Lower leg skin (tissue), 4 donors: Measurements from ENCODE around the gene PWP2. TPM values are rescaled to one million over a fixed set of nuclear protein-coding genes. Genes with fewer than 3 reads are reported as not detected.

Experiments used
- DNase-seq, 2 donors: peaks; one replicate each; pipeline ENCODE4 v3.0.0-alpha.2; 2019; ENCODE audit warnings: low spot score in 2 of 2
- H3K4me3 ChIP-seq: fragments of 200-600 bp; sonication (generic); 2 replicates; pipeline ENCODE4 v1.5.1; 2017; ENCODE audit warnings: mild to moderate bottlenecking, low read depth; ENCODE audit not compliant: poor library complexity, severe bottlenecking
- POLR2A ChIP-seq, 2 donors: fragments of 450-650 bp; IDR thresholded peaks; one replicate each; pipeline ENCODE4 v1.6.1; 2016 to 2017; ENCODE audit warnings: antibody characterized with exemption in 2 of 2, mild to moderate bottlenecking in 1 of 2, moderate library complexity in 1 of 2
- WGBS, 2 donors: methylation state at CpG; one replicate each; pipeline ENCODE4 v1.1.5; 2018; 5-methylcytosine and 5-hydroxymethylcytosine counted together
- intact Hi-C: fragments of 100-400 bp; cut with DNase I; formaldehyde crosslinking; loops from one replicate; pipeline ENCODE4 v1.15.0; 2023; ENCODE audit warnings: low total_unique reads
- total RNA-seq, 4 donors: library from RNA; depleted of rRNA; stranded (reverse); fragments of >200 nt; gene quantifications; one replicate each; pipeline ENCODE4 v1.1.0, GENCODE V29; 2016
- TF ChIP-seq, protein P1 (sequence below), 3 donors: fragments of 450-650 bp; IDR thresholded peaks; one replicate each; pipeline ENCODE4 v1.5.1; 2016; ENCODE audit warnings: antibody characterized with exemption in 3 of 3, mild to moderate bottlenecking in 3 of 3, moderate library complexity in 2 of 3

Gene PWP2
- total RNA-seq, 4 donors from 2014 or later, result 3.0 to 21.6 (median 13.2) TPM

DNA sequence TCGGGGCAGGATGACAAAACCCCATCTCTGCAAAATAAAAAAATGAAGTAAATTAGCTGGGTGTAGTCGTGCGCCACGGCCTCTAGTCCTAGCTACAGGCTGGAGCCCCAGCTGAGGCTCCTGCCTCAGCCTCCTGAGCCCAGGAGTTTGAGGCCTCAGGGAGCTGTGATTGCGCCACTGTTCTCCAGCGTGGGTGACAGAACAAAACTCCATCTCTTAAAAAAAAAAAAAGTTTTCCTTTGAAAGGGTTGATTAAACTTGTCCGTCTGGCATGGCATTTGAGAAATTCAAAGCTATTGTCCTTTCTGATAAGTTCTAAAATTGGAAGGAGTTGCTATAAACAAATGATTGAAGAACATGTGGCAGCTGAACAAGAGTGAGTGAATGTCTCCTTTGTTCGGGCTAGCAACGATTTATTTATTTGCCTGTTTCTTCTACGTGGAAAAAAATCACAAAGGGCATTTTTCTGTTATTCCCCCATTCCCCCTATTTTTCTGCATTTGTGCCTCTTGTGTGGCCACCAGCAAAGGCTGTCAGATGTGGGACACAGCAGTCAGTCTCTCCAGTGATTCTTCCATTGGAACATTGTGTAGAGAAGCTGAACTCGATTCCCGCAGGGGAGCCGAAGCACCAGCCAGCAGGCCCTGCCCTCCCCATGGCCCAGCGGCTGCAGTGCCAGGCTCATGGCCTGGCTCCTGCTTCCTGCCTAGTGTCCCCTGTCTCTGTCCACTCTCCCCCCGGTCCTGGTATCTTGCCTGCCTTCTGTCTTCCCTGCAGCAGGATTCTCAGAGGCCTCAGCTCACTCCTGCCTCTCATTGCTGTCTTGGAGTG is 21.5 kb upstream of the PWP2 start:
- TF ChIP-seq POLR2A (IDR thresholded peaks at IDR 0.05), result no peak
- TF ChIP-seq, protein P1, sequence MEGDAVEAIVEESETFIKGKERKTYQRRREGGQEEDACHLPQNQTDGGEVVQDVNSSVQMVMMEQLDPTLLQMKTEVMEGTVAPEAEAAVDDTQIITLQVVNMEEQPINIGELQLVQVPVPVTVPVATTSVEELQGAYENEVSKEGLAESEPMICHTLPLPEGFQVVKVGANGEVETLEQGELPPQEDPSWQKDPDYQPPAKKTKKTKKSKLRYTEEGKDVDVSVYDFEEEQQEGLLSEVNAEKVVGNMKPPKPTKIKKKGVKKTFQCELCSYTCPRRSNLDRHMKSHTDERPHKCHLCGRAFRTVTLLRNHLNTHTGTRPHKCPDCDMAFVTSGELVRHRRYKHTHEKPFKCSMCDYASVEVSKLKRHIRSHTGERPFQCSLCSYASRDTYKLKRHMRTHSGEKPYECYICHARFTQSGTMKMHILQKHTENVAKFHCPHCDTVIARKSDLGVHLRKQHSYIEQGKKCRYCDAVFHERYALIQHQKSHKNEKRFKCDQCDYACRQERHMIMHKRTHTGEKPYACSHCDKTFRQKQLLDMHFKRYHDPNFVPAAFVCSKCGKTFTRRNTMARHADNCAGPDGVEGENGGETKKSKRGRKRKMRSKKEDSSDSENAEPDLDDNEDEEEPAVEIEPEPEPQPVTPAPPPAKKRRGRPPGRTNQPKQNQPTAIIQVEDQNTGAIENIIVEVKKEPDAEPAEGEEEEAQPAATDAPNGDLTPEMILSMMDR (IDR thresholded peaks at IDR 0.05), result no peak
- 74 to 79% methylated on average over 15 of the region's 15 CpGs for WGBS, 2 donors
- peak in 1 of 2 donors; percentile 61 for DNase-seq
- H3K4me3 ChIP-seq, result no peak overlapping the region
- intact Hi-C loops, result no loop called here

DNA sequence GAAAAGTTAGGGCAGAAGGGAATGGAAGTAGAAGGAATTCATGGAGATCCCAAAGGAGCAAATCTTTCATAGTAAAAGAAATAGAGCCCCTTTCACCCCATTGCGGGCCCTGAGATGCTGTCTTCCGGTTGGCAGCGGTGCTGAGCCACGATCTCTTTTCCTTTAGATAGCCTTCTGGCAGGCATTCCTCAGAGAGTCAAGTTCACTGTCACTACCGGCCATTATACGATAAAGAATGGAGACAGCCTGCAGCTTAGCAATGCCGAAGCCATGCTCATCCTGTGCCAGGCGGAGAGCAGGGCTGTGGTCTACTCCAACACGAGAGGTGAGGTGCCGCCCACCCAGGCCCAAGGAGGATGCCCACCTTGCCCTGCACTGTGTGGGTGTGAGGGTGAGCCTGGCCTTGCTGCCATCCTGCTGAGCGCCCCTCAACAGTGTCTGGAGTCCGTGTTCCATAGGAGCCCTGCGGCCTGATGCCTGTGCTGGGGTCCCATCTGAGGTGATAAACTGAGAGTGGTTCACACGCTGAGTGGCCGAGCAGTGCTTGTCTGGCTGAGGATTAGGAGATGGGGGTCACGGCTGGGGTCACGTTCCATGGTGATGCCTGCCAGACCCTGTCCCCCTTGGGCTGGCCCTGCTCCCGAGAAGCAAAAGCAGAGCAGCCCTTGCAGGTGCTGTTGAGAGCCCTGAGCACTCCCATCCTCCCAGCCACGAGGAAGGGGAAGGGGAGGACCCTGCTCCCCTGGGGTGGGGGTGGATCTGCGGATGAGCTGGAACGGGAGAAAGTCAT is 20.4 kb upstream of the PWP2 start:
- H3K4me3 ChIP-seq, result no peak overlapping the region
- TF ChIP-seq, protein P1 (IDR thresholded peaks at IDR 0.05), result no peak
- no peak for TF ChIP-seq POLR2A (IDR thresholded peaks at IDR 0.05)
- intact Hi-C loops, result no loop called here
- WGBS, 2 donors, result 85 to 89% methylated on average over 12 to 21 of the region's 21 CpGs
- peak in 1 of 2 donors; percentile 80 for DNase-seq

DNA sequence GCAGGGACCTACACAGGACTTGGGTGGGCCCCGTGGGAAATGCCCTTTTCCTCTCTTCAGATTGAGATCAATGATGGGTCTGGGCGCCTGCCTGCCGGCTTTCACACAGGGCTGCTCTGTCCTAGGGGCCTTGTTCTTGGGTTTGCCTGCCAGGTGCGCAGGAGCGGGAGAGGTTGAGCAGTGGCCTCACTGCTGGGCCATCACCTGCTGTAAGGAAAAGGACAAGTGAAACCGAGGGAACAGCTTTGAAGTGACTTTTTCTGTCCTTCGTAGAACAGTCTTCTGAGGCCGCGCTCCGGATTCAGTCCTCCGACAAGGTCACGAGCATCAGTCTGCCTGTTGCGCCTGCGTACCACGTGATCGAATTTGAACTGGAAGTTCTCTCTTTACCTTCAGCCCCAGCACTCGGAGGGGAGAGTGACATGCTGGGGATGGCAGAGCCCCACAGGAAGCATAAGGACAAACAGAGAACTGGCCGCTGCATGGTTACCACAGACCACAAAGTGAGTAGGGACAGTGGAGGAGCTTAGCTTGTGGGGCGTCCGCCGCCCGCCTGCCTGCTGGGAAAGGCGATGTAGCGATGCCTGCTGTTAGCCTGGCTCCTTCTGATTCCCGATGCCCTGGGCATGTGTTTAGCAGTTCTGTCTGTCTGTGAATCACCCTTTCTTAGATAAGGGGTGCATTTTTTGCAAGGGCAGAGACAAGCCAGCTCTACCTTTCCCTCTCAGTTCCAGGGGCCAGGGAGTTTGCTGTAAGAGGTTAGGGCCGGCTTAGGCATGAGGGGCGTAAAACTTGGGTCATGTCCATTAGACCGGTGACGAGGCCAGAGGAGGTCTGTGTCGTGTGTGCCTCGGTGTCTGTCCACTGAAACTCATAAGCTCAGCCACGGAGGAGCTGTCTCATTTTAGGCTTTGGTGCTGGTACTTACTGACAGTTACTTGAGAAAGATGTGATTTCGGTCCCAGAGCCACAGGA is 19.5 kb upstream of the PWP2 start:
- 90 to 95% methylated on average over 32 to 33 of the region's 33 CpGs for WGBS, 2 donors
- intact Hi-C loops, result no loop called here
- DNase-seq, result peak in 1 of 2 donors; percentile 86
- TF ChIP-seq, protein P1 (IDR thresholded peaks at IDR 0.05), result no peak
- TF ChIP-seq POLR2A (IDR thresholded peaks at IDR 0.05), result no peak
- no peak overlapping the region for H3K4me3 ChIP-seq

DNA sequence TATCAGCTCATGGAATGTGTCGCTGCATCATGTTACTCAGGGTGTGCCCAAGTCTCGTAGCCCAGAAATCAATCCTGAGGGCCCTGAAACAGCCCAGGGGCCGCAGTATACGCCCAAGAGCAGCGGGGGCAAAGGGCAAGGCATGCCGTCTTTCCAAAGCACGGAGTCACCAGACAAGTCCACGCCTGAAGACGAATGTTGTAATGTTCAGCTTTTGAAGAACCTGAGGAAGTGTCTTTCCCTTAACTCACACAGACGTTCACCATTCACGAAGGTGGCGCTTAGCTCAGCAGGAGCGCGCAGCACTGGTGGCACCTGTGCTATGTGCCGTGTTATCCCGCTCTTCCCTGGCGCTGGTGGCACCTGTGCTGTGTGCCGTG is 18.8 kb upstream of the PWP2 start:
- intact Hi-C loops, result no loop called here
- H3K4me3 ChIP-seq, result no peak overlapping the region
- TF ChIP-seq POLR2A (IDR thresholded peaks at IDR 0.05), result no peak
- TF ChIP-seq, protein P1 (IDR thresholded peaks at IDR 0.05), result no peak
- 86 to 89% methylated on average over 18 of the region's 18 CpGs for WGBS, 2 donors
- peak in 1 of 2 donors; percentile 45 for DNase-seq
